H9 (cell line): Measurements from ENCODE around the gene C10orf71. TPM values are rescaled to one million over a fixed set of nuclear protein-coding genes. Genes with fewer than 3 reads are reported as not detected.

Source experiments
- DNase-seq: peaks from one replicate; pipeline ENCODE4 v3.0.0-alpha.2; 2017
- H2AFZ ChIP-seq: one replicate; pipeline ENCODE4 v1.6.1; 2013; ENCODE audit warnings: mild to moderate bottlenecking, low read length, control low read depth, moderate library complexity
- H2AK5ac ChIP-seq: 2 replicates; pipeline ENCODE4 v1.6.1; 2013; ENCODE audit warnings: low read length, control low read depth, mixed read lengths; ENCODE audit not compliant: insufficient read length
- H2BK120ac ChIP-seq: one replicate; pipeline ENCODE4 v1.6.1; 2013; ENCODE audit warnings: low read depth, mild to moderate bottlenecking, low read length, control low read depth, inconsistent platforms; ENCODE audit not compliant: poor library complexity, severe bottlenecking
- H2BK12ac ChIP-seq: 2 replicates; pipeline ENCODE4 v1.6.1; 2013; ENCODE audit warnings: low read length, control low read depth, mixed read lengths, low read depth; ENCODE audit not compliant: insufficient read length
- H2BK15ac ChIP-seq: 2 replicates; pipeline ENCODE4 v1.6.1; 2013; ENCODE audit warnings: low read depth, low read length, control low read depth
- H2BK20ac ChIP-seq: one replicate; pipeline ENCODE4 v1.6.1; 2013; ENCODE audit warnings: low read depth, mild to moderate bottlenecking, low read length, control low read depth, inconsistent platforms; ENCODE audit not compliant: poor library complexity, severe bottlenecking
- H2BK5ac ChIP-seq: 2 replicates; pipeline ENCODE4 v1.6.1; 2013; ENCODE audit warnings: low read length, control low read depth, mixed read lengths; ENCODE audit not compliant: insufficient read length
- H3K14ac ChIP-seq: 2 replicates; pipeline ENCODE4 v1.6.1; 2013; ENCODE audit warnings: low read length, control low read depth; ENCODE audit not compliant: insufficient read depth
- H3K18ac ChIP-seq: 2 replicates; pipeline ENCODE4 v1.6.1; 2013; ENCODE audit warnings: low read depth, mild to moderate bottlenecking, mixed read lengths, low read length, control low read depth; ENCODE audit not compliant: insufficient read length
- H3K23ac ChIP-seq: 2 replicates; pipeline ENCODE4 v1.6.1; 2013; ENCODE audit warnings: low read length, control low read depth, mixed read lengths, low read depth; ENCODE audit not compliant: insufficient read length
- H3K23me2 ChIP-seq: 2 replicates; pipeline ENCODE4 v1.6.1; 2013; ENCODE audit warnings: low read depth, mild to moderate bottlenecking, mixed read lengths, low read length, control low read depth; ENCODE audit not compliant: insufficient read length, poor library complexity, severe bottlenecking
- H3K27ac ChIP-seq: 2 replicates; pipeline ENCODE4 v1.5.1; 2013; ENCODE audit warnings: low read length, control low read depth, mixed read lengths, low read depth; ENCODE audit not compliant: insufficient read length
- H3K27me3 ChIP-seq: 2 replicates; pipeline ENCODE4 v1.6.1; 2013; ENCODE audit warnings: low read length, control low read depth, inconsistent platforms; ENCODE audit not compliant: insufficient read depth
- H3K4ac ChIP-seq: 2 replicates; pipeline ENCODE4 v1.6.1; 2013; ENCODE audit warnings: low read depth, mild to moderate bottlenecking, control low read depth, inconsistent platforms, low read length, moderate library complexity
- H3K4me1 ChIP-seq: 2 replicates; pipeline ENCODE4 v1.6.1; 2013; ENCODE audit warnings: low read length, control low read depth, inconsistent platforms; ENCODE audit not compliant: insufficient read depth
- H3K4me2 ChIP-seq: 2 replicates; pipeline ENCODE4 v1.6.1; 2013; ENCODE audit warnings: low read length, control low read depth, mixed read lengths; ENCODE audit not compliant: insufficient read length, insufficient read depth
- H3K56ac ChIP-seq: 2 replicates; pipeline ENCODE4 v1.6.1; 2013; ENCODE audit warnings: low read depth, mild to moderate bottlenecking, mixed read lengths, low read length, control low read depth; ENCODE audit not compliant: insufficient read length
- H3K79me1 ChIP-seq: 2 replicates; pipeline ENCODE4 v1.6.1; 2013; ENCODE audit warnings: low read depth, mild to moderate bottlenecking, moderate library complexity, low read length, control low read depth, inconsistent platforms; ENCODE audit not compliant: insufficient read depth, poor library complexity, severe bottlenecking
- H3K79me2 ChIP-seq: 2 replicates; pipeline ENCODE4 v1.6.1; 2013; ENCODE audit warnings: low read length, control low read depth, inconsistent platforms; ENCODE audit not compliant: insufficient read depth
- H3K9ac ChIP-seq: 2 replicates; pipeline ENCODE4 v1.6.1; 2013; ENCODE audit warnings: low read length, control low read depth, mixed read lengths; ENCODE audit not compliant: insufficient read length; ENCODE audit errors: extremely low read depth
- H3K9me3 ChIP-seq: one replicate; pipeline ENCODE4 v1.6.1; 2013; ENCODE audit warnings: low read depth, low read length, inconsistent platforms; ENCODE audit not compliant: control insufficient read depth
- H3T11ph ChIP-seq: one replicate; pipeline ENCODE4 v1.6.1; 2013; ENCODE audit warnings: mild to moderate bottlenecking, low read length, control low read depth, inconsistent platforms
- H4K20me1 ChIP-seq: one replicate; pipeline ENCODE4 v1.6.1; 2013; ENCODE audit not compliant: control insufficient read depth, insufficient read length, insufficient read depth
- H4K5ac ChIP-seq: 2 replicates; pipeline ENCODE4 v1.6.1; 2013; ENCODE audit warnings: low read depth, mild to moderate bottlenecking, mixed read lengths, low read length, control low read depth; ENCODE audit not compliant: insufficient read length
- H4K8ac ChIP-seq: replicated peaks from 2 replicates; pipeline ENCODE4 v1.6.1; 2013; ENCODE audit warnings: low read length, control low read depth, mixed read lengths, low read depth; ENCODE audit not compliant: insufficient read length
- H4K91ac ChIP-seq: 2 replicates; pipeline ENCODE4 v1.6.1; 2013; ENCODE audit warnings: low read depth, mild to moderate bottlenecking, moderate library complexity, mixed read lengths, low read length, control low read depth; ENCODE audit not compliant: insufficient read length
- H3K27ac Mint-ChIP-seq, 3 experiments: 2 replicates in 2 of 3; 3 replicates in 1 of 3; pipeline ENCODE4 v1.8.0; 2020 to 2021; ENCODE audit warnings: mixed read lengths in 3 of 3, mild to moderate bottlenecking in 1 of 3, moderate library complexity in 1 of 3
- H3K27me3 Mint-ChIP-seq: 2 replicates; pipeline ENCODE4 v1.8.0; 2021; ENCODE audit warnings: low read depth, mild to moderate bottlenecking, moderate library complexity, mixed read lengths
- H3K36me3 Mint-ChIP-seq, 3 experiments: 2 replicates in 2 of 3; 3 replicates in 1 of 3; pipeline ENCODE4 v1.8.0; 2020 to 2021; ENCODE audit warnings: low read depth in 3 of 3, mixed read lengths in 3 of 3; ENCODE audit not compliant: insufficient read depth in 1 of 3
- H3K4me1 Mint-ChIP-seq, 2 experiments: 2 replicates each; pipeline ENCODE4 v1.8.0; 2020; ENCODE audit warnings: mixed read lengths in 2 of 2
- H3K4me3 Mint-ChIP-seq, 2 experiments: 2 replicates in 1 of 2; 3 replicates in 1 of 2; pipeline ENCODE4 v1.8.0; 2020 to 2021; ENCODE audit warnings: mild to moderate bottlenecking in 2 of 2, mixed read lengths in 2 of 2, moderate library complexity in 1 of 2
- H3K9me3 Mint-ChIP-seq, 2 experiments: 2 replicates in 1 of 2; 3 replicates in 1 of 2; pipeline ENCODE4 v1.8.0; 2020; ENCODE audit warnings: mild to moderate bottlenecking in 2 of 2, mixed read lengths in 2 of 2, moderate library complexity in 1 of 2
- WGBS: extraction: QIAGEN DNeasy Blood & Tissue Kit; methylation state at CpG from one replicate; pipeline ENCODE4 v1.1.7; 2013; ENCODE audit warnings: missing lambda C conversion rate, low lambda C conversion rate, mixed read lengths; ENCODE audit not compliant: insufficient read length; ENCODE audit errors: extremely low coverage; 5-methylcytosine and 5-hydroxymethylcytosine counted together
- total RNA-seq: library from RNA; stranded (reverse); gene quantifications from 2 replicates; pipeline ENCODE4 v1.2.1, GENCODE V29; 2021
- TF ChIP-seq, protein P1 (sequence below): fragments of 200-600 bp; sonication (generic); conservative IDR thresholded peaks from 3 replicates; pipeline ENCODE4 v1.8.0; 2021; ENCODE audit warnings: antibody characterized with exemption, mild to moderate bottlenecking

The C10orf71 gene
- total RNA-seq, 1 experiment from 2014 or later, result not detected

DNA sequence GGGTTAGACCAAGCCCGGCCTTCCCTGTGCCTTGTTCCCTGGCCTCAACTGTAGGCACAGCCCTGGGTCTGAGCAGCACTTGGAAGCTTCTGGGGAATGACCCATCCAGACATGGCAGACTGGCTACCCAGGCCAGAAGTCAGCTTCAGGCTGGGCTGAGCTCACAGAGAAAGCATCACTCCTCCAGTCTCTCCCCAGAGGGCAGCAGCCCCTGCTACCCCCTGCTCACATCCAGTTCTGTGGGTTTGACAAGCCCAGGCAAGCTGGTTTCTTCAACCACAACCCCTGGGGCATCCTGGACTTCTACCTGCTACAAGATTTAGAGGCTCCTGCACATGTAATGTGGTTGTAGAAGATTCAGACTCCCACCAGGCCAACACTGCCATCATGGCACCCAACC is 9.0 kb downstream of the C10orf71 start:
- H4K91ac ChIP-seq, result no peak overlapping the region
- no peak for DNase-seq
- H2BK5ac ChIP-seq, result no peak overlapping the region
- H2BK20ac ChIP-seq, result no peak overlapping the region
- H2BK120ac ChIP-seq, result no peak overlapping the region
- H3K56ac ChIP-seq, result no peak overlapping the region
- Mint-ChIP-seq H3K27me3 (peaks cover 22% of the 10 kb centered on the region), H3K4me3 (no peak overlapping the region; a peak in 1 of 5 replicates), H3K9me3 (no peaks in the 10 kb centered on the region), H3K4me1 (peaks cover 14 to 17% of the 10 kb centered on the region in 2 experiments), H3K36me3 (no peaks in the 10 kb centered on the region; a peak in 2 of 7 replicates), H3K27ac (no peak overlapping the region)
- H2AK5ac ChIP-seq, result no peak overlapping the region
- no peak overlapping the region for H3K18ac ChIP-seq
- no peak overlapping the region for H3K9ac ChIP-seq
- no peak overlapping the region for H3K4ac ChIP-seq
- H3K79me2 ChIP-seq, result no peaks in the 10 kb centered on the region
- no CpG with 5 or more reads among the region's 1 CpG for WGBS
- no peak overlapping the region for H3K14ac ChIP-seq
- H2AFZ ChIP-seq, result no peak overlapping the region
- TF ChIP-seq, protein P1, sequence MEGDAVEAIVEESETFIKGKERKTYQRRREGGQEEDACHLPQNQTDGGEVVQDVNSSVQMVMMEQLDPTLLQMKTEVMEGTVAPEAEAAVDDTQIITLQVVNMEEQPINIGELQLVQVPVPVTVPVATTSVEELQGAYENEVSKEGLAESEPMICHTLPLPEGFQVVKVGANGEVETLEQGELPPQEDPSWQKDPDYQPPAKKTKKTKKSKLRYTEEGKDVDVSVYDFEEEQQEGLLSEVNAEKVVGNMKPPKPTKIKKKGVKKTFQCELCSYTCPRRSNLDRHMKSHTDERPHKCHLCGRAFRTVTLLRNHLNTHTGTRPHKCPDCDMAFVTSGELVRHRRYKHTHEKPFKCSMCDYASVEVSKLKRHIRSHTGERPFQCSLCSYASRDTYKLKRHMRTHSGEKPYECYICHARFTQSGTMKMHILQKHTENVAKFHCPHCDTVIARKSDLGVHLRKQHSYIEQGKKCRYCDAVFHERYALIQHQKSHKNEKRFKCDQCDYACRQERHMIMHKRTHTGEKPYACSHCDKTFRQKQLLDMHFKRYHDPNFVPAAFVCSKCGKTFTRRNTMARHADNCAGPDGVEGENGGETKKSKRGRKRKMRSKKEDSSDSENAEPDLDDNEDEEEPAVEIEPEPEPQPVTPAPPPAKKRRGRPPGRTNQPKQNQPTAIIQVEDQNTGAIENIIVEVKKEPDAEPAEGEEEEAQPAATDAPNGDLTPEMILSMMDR, result no peak
- no peak overlapping the region for H2BK12ac ChIP-seq
- H4K8ac ChIP-seq, result no peak overlapping the region
- no peaks in the 10 kb centered on the region for H3K9me3 ChIP-seq
- no peaks in the 10 kb centered on the region for H3K27me3 ChIP-seq
- no peak overlapping the region for H3K23ac ChIP-seq
- no peaks in the 10 kb centered on the region for H4K20me1 ChIP-seq
- no peaks in the 10 kb centered on the region for H3K4me1 ChIP-seq
- H3K27ac ChIP-seq, result no peak overlapping the region
- no peak overlapping the region for H3T11ph ChIP-seq
- no peaks in the 10 kb centered on the region for H3K79me1 ChIP-seq
- no peak overlapping the region for H3K4me2 ChIP-seq
- H4K5ac ChIP-seq, result no peak overlapping the region
- H2BK15ac ChIP-seq, result no peak overlapping the region
- no peaks in the 10 kb centered on the region for H3K23me2 ChIP-seq
